WERI-Rb-1 (cell line): ENCODE results near the gene HASPIN.

ENCODE experiments used
- DNase-seq: peaks from one replicate; pipeline ENCODE4 v3.0.0-alpha.2; 2020
- H3K27ac ChIP-seq: fragments of 250-450 bp; sonication (Bioruptor Pico); 2 replicates; pipeline ENCODE4 v1.5.1; 2020; ENCODE audit warnings: mild to moderate bottlenecking, moderate library complexity
- H3K27me3 ChIP-seq: fragments of 250-450 bp; sonication (Bioruptor Pico); 2 replicates; pipeline ENCODE4 v1.5.1; 2021; ENCODE audit warnings: mild to moderate bottlenecking, low read depth, moderate library complexity; ENCODE audit not compliant: insufficient read depth, severe bottlenecking
- H3K36me3 ChIP-seq: fragments of 250-450 bp; sonication (Bioruptor Pico); 2 replicates; pipeline ENCODE4 v1.5.1; 2020; ENCODE audit warnings: mild to moderate bottlenecking, moderate library complexity
- H3K4me3 ChIP-seq: 2 replicates; pipeline ENCODE4 v1.5.1; 2011; ENCODE audit warnings: low read depth, mild to moderate bottlenecking, control low read depth, low read length
- H3K9me3 ChIP-seq: fragments of 250-450 bp; sonication (Bioruptor Pico); 2 replicates; pipeline ENCODE4 v1.5.1; 2021; ENCODE audit warnings: mild to moderate bottlenecking, moderate library complexity; ENCODE audit not compliant: severe bottlenecking
- TF ChIP-seq, protein P1 (sequence below): IDR thresholded peaks from 2 replicates; pipeline ENCODE4 v1.5.1; 2011; ENCODE audit warnings: low read depth, mild to moderate bottlenecking, control low read depth, inconsistent platforms, low read length

Gene HASPIN

DNA sequence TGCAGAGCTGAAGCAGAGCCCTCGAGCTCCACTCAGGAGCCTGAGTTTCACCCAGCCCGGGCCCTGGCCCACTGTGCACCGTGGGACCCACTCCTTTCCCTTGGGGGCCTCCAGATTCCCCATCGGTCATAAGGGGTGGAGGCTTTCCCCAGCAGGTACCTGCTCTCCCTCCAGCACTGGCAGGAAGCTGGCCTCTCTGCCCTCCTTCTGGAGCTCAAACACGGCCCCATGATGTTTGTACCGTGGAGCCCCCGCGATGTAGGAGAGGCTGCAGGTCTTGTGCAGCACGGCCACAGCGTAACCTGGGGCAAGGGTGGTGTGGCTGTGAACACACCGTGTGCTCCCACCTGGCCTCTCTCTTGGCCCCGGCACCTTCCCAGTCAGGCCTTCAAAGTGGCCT lies 29.9 kb downstream of the HASPIN start:
- TF ChIP-seq, protein P1, sequence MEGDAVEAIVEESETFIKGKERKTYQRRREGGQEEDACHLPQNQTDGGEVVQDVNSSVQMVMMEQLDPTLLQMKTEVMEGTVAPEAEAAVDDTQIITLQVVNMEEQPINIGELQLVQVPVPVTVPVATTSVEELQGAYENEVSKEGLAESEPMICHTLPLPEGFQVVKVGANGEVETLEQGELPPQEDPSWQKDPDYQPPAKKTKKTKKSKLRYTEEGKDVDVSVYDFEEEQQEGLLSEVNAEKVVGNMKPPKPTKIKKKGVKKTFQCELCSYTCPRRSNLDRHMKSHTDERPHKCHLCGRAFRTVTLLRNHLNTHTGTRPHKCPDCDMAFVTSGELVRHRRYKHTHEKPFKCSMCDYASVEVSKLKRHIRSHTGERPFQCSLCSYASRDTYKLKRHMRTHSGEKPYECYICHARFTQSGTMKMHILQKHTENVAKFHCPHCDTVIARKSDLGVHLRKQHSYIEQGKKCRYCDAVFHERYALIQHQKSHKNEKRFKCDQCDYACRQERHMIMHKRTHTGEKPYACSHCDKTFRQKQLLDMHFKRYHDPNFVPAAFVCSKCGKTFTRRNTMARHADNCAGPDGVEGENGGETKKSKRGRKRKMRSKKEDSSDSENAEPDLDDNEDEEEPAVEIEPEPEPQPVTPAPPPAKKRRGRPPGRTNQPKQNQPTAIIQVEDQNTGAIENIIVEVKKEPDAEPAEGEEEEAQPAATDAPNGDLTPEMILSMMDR: no peak
- no peak for DNase-seq
- Histone ChIP-seq H3K36me3 (no peaks in the 10 kb centered on the region), H3K27me3 (no peaks in the 10 kb centered on the region), H3K9me3 (no peaks in the 10 kb centered on the region), H3K27ac (no peak overlapping the region), H3K4me3 (no peak overlapping the region)

DNA sequence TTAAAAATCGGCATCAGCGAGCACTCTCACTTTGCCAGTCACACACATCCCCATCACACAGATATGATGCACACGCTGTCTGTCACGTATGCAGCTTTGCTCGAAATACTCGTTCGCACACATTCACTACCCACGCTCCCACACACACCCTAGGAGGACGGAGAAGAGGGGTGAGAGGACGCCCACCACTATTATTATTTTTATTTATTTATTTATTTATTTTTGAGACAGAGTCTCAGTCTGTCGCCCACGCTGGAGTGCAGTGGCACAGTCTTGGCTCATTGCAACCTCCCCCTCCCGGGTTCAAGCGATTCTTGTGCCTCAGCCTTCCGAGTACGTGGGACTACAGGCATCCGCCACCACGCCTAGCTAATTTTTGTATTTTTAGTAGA lies 30.4 kb downstream of the HASPIN start:
- H3K36me3 ChIP-seq: no peaks in the 10 kb centered on the region
- H3K27ac ChIP-seq: no peak overlapping the region
- H3K27me3 ChIP-seq: no peaks in the 10 kb centered on the region
- H3K9me3 ChIP-seq: no peaks in the 10 kb centered on the region
- TF ChIP-seq, protein P1: no peak
- DNase-seq: no peak
- H3K4me3 ChIP-seq: no peak overlapping the region

DNA sequence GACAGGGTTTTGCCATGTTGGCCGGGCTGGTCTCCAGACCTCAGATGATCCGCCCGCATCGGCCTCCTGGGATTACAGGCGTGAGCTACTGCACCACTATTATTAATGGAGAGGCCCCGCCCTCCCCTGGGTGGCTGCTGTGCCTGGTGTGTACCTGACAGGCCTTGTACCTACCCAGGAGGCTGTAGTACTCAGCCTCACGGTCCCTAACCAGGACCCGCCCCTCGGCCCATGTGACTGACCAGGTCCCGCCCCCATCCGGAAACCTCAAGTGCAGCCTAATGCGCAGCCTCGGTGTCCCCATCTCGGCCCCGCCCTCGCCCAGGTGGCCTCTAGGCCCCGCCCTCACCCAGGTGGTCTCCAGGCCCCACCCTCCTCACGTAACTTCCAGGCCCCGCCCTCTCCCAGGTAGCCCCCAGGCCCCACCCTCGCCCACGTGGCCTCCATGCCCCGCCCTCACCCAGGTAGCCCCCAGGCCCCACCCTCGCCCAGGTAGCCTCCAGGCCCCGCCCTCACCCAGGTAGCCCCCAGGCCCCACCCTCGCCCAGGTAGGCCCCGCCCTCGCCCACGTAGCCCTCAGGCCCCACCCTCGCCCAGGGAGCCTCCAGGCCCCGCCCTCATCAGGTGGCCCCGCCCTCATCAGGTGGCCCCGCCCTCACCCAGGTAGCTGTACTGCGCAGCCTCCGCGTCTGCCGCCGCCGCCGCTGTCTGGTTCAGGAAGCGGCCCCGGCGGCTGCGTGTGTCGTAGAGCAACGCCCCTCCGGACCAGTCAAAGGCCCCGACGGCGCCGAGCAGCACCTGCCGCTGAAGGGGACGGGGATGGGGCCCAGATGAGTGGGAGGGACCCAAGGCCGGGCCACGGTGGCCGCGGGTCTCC lies 31.0 kb downstream of the HASPIN start:
- no peaks in the 10 kb centered on the region for H3K36me3 ChIP-seq
- no peaks in the 10 kb centered on the region for H3K27me3 ChIP-seq
- TF ChIP-seq, protein P1: no peak
- H3K27ac ChIP-seq: no peak overlapping the region
- peaks cover 2% of the 10 kb centered on the region for H3K9me3 ChIP-seq
- no peak for DNase-seq
- no peak overlapping the region for H3K4me3 ChIP-seq

DNA sequence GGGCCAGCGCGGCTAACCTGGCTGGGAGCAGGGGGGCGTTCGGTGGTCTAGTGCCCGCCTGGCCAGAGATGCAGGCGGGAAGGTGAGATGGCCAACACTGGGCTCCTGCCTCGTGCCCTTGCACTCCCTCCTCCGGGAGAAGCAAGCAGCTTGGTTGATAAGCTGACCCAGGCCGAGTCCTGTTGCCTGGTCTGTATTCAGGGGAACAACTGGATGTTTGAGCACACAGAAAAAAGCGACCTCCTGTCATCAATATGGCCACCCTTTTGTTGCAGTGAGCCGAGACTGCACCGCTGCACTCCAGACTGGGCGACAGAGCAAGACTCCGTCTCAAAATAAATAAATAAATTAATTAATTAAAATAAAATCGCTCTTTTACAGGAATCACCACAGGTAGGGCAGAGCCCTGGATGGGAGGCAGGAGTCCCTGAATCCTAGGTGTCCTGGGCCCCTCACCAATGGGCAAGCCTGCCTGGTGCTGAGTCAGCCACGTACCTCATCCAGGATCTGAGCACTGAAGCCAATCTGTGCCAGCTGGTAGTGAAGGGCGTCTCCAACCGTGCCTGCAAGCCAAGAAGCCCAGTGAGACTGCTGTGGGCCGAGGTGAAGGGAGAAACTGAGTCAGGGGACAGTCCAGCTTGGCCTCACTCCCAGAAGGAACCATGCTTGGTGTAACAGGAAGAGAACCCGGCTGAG lies 31.8 kb downstream of the HASPIN start:
- Histone ChIP-seq H3K36me3 (no peaks in the 10 kb centered on the region), H3K4me3 (no peak overlapping the region), H3K9me3 (peaks cover 6% of the 10 kb centered on the region), H3K27ac (no peak overlapping the region), H3K27me3 (no peaks in the 10 kb centered on the region)
- DNase-seq: no peak
- TF ChIP-seq, protein P1: no peak

DNA sequence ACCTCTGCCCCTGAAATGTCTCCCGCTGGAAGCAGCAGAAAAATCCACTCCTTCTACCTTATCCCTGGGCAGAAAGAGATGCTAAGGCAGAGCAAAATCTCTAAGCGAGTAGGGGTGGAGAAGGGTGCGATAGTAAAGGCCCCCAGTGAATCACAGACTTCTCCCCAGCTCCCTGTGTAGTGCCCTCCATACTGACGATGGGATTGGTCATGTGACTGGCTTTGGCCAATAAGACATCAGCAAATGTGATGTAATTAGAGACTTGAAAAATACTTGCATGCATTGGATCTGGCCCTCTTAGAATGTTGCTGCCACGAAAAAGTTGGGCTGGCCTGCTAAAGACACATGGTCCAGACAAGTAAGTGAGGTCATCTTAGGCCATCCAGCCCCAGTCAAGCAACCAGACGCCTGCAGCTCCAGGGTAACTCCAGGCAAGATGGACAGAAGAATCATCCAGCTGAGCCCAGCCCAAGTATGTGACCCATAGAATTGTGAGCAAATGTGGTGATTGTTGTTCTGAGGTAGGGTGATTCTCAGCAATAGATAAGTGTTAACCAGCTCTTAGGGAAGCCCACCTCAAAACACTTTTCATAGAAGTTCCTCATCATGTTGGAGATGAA lies 36.0 kb downstream of the HASPIN start:
- no peaks in the 10 kb centered on the region for H3K27me3 ChIP-seq
- no peak for DNase-seq
- H3K9me3 ChIP-seq: peaks cover 6% of the 10 kb centered on the region
- H3K4me3 ChIP-seq: no peak overlapping the region
- H3K27ac ChIP-seq: no peak overlapping the region
- no peaks in the 10 kb centered on the region for H3K36me3 ChIP-seq
- TF ChIP-seq, protein P1: no peak
